GM11168 (cell line): ENCODE results near the gene CTDSPL2.
"Not testable (repeated sequence)": the region's sequence is repeated elsewhere in the genome, so short reads cannot be mapped to it uniquely, and the experiment has no call there.

Experiments
- in situ Hi-C: fragments of 300-500 bp; cut with MboI; formaldehyde crosslinking; loops from one replicate; pipeline ENCODE4 v1.12.0; 2022; ENCODE audit warnings: low sequenced_read_pairs; ENCODE audit not compliant: unreplicated experiment

CTDSPL2 gene

DNA sequence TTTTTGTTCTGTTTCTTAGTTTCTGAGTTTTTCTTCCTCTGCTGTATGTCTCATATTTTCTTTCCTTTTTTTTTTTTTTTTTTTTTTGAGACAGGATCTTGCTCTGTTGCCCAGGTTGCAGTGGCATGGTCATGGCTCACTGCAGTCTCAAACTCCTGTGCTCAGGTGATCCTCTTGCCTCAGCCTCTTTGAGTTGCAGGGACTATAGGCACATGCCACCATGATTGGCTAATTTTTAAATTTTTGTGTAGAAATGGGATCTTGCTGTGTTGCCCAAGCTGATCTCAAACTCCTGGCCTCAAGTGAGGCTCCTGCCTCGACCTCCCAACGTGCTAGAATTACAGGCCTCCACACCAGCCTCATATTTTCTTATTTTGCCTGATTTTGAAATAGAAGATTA is 51.9 kb downstream of the CTDSPL2 start:
- in situ Hi-C loops = no loop called here

DNA sequence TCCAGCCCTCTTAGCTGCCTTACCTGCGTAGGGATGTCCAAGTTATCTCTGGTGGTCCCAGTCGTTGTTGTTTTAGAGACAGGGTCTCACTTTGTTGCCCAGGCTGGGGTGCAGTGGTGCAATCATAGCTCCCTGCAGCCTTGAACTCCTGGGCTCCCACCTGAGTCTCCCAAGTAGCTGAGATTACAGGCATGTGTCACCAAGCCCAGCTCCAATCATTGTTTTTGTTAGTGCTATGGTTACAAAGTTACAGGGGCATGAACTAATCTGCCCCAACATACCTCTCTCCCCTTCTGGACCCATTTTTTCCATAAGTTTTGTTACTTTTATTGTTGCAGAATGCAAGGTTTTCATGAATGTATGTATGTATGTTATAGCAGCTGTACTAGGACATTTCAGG is 54.7 kb downstream of the CTDSPL2 start:
- in situ Hi-C loops = no loop called here

DNA sequence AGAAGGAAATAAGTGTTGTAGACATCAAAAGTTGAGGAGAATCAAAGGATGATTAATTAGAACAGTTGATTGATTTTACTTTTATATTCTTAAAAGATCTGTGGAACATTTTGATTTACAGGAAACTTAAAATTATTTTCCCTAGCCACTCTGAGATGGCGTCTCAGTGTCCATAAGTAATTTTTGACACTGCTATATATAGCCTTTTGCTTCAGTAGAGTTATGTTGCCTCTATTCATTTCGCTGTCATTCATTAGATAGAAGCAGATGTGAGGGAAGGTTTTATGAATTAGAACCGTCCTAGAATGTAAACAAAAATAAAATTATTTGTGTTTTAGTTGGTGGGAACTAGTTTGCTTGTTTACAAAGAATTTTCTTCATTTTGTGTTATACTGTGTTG is 58.5 kb downstream of the CTDSPL2 start:
- in situ Hi-C loops = no loop called here

DNA sequence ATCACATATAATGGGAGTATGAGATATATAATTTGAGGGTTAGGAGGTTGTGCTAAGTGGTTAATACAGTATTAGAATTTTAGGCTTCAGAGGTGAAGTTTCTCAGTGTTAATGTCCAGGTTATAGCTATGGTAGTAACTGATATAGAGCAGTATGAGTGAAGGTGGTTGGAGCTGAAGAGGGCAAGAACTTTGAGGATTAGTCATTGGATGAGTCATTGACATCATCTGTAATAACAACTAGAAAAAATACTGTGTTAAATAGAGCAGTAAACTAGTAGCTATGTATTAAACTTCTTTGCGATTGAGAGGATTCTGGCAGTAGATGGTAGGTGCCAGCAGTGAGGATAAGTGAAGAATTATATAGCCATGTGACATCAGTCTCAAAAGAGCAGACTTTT is 62.0 kb downstream of the CTDSPL2 start:
- in situ Hi-C loops = no loop called here

DNA sequence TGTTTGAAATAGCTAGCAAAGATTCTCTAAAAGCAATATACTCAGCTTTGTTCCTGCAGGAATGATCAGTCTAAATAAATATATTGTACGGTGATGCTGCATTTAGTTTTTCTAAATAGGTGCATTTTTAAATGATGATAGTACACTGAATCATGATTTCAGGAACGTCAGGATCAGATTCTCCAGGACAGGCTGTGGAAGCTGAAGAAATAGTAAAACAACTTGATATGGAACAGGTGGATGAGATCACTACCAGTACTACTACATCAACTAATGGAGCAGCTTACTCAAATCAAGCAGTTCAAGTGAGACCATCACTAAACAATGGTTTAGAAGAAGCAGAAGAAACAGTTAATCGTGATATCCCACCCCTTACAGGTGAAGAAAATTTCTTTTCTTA is 63.2 kb downstream of the CTDSPL2 start:
- in situ Hi-C loops = no loop called here

DNA sequence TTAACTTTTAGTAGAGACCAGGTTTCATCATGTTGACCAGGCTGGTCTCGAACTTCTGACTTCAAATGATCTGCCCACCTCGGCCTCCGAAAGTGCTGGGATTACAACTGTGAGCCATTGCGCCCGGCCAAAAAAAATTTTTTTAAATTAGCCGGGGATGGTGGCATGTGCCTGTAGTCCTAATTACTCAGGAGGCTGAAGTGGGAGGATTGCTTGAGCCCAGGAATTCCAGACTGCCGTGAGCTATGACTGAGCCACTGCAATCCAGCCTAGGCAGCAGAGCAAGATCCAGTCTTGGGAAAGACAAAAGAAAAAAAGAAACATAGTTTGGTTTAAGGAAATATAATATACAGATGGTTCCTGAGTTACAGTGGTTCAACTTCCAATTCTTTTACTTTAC is 64.6 kb downstream of the CTDSPL2 start:
- in situ Hi-C loops = no loop called here

DNA sequence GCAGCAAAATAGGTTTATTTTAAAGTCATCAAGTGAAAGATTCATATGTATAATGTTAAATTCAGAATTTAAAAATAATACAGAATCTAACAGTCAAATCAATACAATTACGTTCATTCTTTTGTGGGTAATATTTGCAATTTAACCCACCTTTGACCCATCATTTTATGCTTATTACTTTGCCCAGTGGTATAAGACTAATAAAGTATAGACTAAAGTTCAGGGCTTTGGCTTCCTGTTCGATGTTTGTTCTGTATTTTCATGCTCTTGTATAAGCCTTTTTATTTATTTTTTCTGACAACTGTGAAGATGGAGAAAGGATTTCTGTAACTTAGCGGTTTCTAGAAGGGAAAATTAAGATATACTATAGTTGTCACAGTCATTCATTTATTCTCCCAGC is 65.2 kb downstream of the CTDSPL2 start:
- in situ Hi-C loops = no loop called here

DNA sequence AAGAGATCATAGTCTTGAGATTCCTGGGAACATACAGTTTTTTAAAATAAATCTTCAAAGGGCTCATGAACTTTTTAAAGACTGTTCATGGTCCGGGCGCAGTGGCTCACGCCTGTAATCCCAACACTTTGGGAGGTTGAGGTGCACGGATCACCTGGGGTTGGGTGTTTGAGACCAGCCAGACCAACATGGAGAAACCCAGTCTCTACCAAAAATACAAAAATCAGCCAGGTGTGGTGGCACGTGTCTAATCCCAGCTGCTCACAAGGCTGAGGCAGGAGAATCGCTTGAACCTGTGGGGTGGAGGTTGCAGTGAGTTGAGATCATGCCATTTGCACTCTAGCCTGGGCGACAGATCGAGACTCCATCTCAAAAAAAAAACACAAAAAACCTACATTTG is 68.1 kb downstream of the CTDSPL2 start:
- in situ Hi-C loops = no loop called here

DNA sequence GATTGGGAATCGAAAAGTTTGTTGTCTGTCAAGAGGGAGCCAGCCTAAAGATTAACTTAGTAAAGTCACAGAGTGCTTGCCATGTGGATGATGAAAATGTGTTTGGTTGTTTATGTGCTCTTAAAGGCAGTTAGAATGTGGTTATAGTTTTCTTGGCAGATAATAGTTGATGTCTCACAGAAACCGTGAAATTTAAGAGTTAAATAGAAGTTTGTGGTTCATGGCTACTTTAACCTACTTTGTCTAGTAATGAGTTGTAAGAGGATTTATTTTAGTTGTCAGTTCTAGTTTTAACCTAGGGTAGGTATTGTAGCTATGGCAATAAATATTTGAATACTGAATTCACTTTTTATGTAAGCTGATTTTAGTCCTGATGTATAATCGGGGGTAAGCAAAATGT is 73.1 kb downstream of the CTDSPL2 start:
- in situ Hi-C loops = no loop called here

DNA sequence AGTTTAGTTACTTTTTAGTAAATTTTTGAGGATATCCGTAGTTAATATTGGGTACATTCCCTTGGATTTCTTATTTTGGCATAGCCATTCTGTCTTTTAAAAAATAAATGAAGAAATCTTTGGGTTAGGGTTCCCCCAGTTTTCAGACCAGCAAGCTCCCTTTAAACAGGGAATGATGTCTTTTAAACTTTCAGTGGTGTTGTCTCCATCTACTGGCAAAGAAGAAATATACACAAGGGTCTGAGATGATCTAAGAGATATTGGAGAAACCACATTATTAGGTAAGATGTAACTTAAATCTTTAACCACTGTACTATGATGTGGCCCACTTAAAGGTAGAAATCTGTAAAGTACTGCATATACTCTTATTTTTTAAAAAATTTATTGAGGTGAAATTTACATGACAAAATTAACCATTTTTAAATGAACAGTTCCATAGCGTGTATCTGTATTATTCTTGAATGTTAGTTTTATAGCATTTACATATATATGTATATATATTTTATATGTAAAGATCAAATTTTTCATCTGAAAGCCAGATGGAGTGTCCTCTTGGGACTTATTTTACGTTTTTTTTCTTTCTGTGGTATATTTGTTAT is 74.4 kb downstream of the CTDSPL2 start:
- in situ Hi-C loops = no loop called here

DNA sequence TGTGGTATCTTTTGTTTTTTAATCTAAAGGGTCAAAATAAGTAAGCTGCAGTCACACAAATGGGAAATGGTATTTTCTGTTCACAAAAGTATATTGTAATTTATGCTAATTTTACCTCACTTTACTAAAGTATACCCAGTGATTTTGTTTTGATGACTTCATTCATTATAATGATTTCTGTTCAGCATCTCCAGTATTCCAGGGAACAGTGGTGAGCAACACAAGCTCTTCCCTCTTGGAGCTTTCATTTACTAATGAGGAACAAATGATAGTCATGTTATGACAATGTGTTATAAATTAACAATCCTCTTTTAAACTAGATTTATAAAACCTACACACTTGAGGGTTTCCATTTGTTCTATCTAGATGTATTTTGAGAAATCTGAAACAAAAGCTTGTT is 89.0 kb downstream of the CTDSPL2 start:
- in situ Hi-C loops = no loop called here

DNA sequence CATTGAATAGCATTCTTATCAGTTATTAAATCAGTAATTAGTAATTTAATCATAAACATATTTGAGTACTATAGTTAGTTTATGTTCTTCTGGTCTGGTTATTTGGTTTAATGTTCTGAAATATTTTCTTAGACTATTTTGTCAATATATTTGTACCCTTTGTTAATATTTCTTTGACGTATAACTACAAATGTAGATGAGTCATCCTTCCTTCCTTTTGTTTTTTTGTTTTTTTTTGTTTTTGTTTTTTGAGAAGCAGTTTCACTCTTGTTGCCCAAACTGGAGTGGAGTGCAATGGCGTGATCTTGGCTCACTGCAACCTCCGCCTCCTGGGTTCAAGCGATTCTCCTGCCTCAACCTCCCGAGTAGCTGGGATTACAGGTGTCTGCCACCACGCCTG is 92.1 kb downstream of the CTDSPL2 start:
- in situ Hi-C loops = no loop called here

DNA sequence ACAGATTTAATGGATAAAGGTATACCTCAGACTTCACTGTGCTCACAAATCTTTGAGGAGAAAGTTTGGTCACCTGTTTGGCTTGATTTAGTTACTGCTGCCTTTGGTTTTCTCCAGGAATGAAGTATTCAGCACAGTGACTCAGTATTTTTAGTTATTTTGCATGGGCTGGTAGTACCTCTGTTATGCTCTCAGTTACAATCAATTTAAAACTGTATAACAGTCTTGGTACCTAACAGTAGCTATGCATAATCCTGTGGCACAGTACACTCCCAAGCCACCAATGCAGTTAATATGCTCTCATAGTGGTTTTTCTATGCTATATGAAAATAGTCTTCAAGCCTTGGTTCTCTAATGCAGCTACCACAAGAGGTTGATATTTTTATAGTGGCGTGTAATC is 97.6 kb downstream of the CTDSPL2 start:
- in situ Hi-C loops = no loop called here

DNA sequence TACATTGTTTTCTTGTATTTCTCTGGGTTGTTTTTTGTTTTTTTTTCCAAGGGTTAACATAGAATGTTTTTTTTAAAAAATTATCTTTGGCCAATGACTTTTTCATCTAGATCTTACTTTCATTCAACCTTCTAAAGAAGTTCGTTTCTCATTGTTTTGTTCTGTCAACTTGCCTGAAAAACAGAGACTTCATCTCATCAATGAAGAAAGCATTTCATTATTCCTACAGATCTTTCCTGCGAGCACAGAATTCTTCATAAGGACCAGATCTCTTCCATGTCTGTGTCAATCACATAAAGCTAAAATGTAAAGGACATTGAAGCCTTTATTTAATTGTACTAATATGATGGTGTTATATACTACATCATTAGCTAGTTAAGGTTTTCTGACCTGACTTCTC is 99.8 kb downstream of the CTDSPL2 start:
- in situ Hi-C loops = no loop called here

DNA sequence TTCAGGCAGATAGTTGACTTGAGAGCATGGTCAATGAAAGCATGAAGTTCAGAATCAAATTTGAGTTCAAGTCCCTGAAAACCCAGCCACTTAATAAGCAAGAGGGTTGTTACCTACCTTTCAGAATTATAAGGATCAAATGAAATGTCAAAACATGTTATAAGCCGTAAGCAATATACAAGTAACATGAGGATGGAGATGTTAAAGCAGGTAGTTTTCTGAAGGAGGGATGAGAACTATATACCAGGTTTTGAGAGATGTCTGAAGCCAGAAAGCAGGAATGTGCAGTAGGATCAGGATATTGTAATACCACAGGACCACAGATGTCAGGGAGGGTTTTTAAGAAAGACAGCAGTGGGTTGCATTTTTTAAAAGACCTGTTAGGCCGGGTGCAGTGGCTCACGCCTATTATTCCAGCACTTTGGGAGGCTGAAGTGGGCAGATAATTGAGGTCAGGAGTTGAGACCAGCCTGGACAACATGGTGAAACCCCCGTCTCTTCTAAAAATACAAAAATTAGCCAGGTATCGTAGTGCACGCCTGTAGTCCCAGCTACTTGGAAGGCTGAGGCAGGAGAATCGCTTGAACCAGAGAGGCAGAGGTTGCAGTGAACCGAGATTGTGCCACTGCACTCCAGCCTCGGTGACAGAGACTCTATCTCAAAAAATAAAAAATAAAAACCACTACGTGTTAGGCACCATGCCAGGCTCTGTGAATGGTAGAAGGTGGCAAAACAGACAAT is 102.6 kb downstream of the CTDSPL2 start:
- in situ Hi-C loops = no loop called here

DNA sequence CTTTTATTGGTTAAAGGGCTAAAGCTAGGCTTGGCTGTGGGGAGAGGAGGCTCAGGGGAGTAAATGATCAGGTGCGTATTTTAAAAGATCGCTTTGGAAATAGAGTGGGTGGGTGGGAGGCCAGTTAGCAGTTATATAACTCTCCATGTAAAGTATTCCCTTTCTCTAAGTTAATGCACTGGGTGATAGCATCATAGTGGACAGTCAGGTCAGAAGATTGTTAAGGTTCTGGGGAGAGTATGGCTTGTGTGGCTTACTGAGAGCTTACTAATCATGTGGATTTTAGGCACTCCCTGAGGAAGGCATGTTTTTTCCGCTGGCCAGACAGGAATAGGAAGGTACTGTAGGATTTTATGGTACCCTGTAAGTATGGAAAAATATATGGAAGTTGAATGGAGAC is 103.2 kb downstream of the CTDSPL2 start:
- in situ Hi-C loops = no loop called here

DNA sequence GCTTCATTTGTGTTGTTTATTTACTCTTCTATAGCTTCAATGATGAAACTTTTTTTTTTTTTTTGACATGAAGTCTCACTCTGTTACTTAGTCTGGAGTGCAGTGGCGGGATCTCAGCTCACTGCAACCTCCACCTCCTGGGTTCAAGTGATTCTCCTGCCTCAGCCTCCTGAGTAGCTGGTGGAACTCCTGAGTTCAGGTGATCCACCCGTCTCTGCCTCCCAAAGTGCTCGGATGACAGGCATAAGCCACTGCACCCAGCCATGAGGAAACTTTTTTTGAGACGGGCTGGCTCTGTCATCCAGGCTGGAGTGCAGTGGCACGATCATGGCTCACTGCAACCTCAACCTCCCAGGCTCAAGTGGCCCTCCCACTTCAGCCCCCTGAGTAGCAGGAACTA is 104.8 kb downstream of the CTDSPL2 start:
- in situ Hi-C loops = not testable (repeated sequence)

DNA sequence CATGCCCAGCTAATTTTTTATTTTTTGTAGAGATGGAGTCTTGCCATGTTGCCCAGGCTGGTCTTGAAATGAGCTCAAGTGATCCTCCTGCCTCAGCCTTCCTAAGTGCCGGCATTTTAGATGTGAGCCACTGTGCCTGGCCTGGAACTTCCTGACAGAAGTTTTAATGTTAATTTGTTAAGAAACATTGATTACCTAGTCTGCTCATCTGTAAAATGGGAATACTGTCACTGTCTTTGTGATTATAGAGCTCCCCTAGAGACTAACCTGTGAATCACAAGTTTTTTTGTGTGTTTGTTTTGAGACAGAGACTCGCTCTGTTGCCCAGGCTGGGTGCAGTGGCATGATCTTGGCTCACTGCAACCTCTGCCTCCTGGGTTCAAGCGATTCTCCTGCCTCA is 105.3 kb downstream of the CTDSPL2 start:
- in situ Hi-C loops = no loop called here

DNA sequence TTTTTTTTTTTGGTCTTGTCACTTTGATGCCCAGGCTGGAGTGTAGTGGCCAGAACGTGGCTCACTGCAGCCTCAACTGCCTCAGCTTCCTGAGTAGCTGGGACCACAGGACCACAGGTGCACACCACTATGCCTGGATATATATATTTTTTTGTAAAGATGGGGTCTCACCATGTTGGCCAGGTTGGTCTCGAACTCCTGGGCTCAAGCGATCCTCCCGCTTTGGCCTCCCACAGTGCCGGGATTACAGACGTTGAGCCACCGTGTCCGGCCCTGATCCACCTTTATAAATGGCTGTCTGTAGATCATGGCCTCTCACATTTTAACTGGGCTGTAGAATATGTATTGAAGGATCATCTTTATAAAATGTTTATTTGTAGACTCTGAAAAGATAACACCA is 107.7 kb downstream of the CTDSPL2 start:
- in situ Hi-C loops = no loop called here

DNA sequence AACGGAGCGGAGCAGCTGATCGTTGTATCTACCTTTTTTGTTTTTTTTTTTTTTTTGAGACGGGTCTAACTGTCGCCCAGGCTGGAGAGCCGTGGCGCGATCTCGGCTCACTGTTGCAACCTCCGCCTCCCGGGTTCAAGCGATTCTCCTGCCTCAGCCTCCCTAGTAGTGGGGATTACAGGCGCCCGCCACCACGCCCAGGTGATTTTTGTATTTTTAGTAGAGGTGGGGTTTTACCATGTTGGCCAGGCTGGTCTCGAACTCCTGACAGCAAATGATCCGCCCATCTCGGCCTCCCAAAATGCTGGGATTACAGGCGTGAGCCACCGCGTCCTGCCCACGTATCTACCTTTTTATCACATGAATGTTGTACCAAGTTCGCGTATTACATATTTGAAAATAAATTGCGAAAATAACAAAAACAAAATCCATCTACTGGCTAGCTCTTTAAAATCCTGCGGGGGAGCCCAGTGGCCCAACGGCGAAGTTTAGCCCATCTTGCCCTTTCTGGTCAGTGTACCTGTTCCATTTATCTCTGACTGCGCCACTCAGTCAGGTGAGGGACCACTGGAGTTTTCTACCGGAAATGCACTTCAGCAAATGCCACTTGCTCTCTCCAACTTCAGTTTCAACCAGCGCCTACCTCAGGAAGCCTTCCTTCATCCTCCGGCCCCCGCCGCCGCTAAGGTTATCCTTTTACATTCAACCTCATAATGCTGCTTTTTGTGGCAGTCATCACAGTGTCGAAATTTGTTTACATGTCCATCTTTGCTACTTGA is 108.3 kb downstream of the CTDSPL2 start:
- in situ Hi-C loops = no loop called here

DNA sequence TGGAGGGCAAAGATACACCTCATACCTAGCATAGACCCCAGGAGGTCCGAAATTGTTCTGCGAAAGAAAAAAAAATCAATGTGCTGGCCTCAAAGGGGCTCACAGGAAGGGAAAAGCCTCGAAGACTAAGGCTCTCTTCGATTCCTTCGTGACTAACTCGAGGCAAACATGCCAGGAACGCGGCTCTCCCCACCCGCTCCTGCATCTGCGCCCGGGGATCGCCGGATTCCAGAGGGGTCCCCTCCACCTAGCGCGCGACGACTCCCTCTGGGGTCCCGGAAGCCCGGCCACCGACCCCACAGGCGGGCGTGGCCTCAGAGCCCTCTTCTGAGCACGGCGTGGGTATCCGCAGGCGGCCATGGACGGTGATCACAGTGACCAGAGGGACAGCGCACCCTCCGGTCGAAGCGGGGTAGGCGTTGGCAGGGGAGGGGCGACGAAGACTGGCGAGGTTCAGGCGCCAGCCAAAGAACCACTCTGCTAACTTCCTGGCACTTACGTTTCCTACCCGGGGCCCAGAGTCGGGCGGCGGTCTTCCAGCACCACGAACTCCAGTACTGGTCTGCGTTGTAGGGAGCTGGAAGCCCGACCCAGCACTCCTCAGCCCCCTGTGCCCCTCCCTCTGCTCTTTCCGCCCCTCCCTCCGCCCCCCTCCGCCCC is 109.0 kb downstream of the CTDSPL2 start:
- in situ Hi-C loops = no loop called here
